KMS-11 (cell line): ENCODE data around the gene MRPL38.

Source experiments
- H2AFZ ChIP-seq: fragments of 200-600 bp; sonication (generic); 2 replicates; pipeline ENCODE4 v1.6.1; 2016; ENCODE audit warnings: antibody characterized with exemption, mixed run types, low read depth
- H3K27ac ChIP-seq: fragments of 200-600 bp; sonication (generic); 2 replicates; pipeline ENCODE4 v1.6.1; 2016; ENCODE audit warnings: mild to moderate bottlenecking, mixed run types
- H3K27me3 ChIP-seq: fragments of 200-600 bp; sonication (generic); 2 replicates; pipeline ENCODE4 v1.6.1; 2017; ENCODE audit warnings: mild to moderate bottlenecking, low read depth, mixed run types, moderate library complexity; ENCODE audit not compliant: insufficient read depth
- H3K36me3 ChIP-seq: fragments of 200-600 bp; sonication (generic); 2 replicates; pipeline ENCODE4 v1.6.1; 2017; ENCODE audit warnings: mild to moderate bottlenecking, mixed run types; ENCODE audit not compliant: insufficient read depth
- H3K4me1 ChIP-seq: fragments of 200-600 bp; sonication (generic); 2 replicates; pipeline ENCODE4 v1.6.1; 2016; ENCODE audit warnings: mild to moderate bottlenecking, low read depth, mixed run types; ENCODE audit not compliant: poor library complexity, severe bottlenecking
- H3K4me2 ChIP-seq: fragments of 200-600 bp; sonication (generic); 2 replicates; pipeline ENCODE4 v1.7.0; 2016; ENCODE audit warnings: mild to moderate bottlenecking, mixed run types
- H3K4me3 ChIP-seq: fragments of 200-600 bp; sonication (generic); IDR thresholded peaks from 2 replicates; pipeline ENCODE4 v1.6.1; 2017; ENCODE audit warnings: low read depth, low read length, mixed read lengths; ENCODE audit not compliant: insufficient read depth
- H3K79me2 ChIP-seq: fragments of 200-600 bp; sonication (generic); 2 replicates; pipeline ENCODE4 v1.6.1; 2016; ENCODE audit warnings: low read depth, mixed run types; ENCODE audit not compliant: insufficient read depth
- H3K9ac ChIP-seq: fragments of 200-600 bp; sonication (generic); 2 replicates; pipeline ENCODE4 v1.6.1; 2016; ENCODE audit warnings: mild to moderate bottlenecking, mixed run types
- H4K20me1 ChIP-seq: fragments of 200-600 bp; sonication (generic); 2 replicates; pipeline ENCODE4 v1.6.1; 2016; ENCODE audit warnings: mild to moderate bottlenecking, mixed run types; ENCODE audit not compliant: insufficient read depth
- CTCF ChIP-seq: fragments of 200-600 bp; sonication (generic); conservative IDR thresholded peaks from 2 replicates; pipeline ENCODE4 v1.6.1; 2017; ENCODE audit warnings: low read depth, mild to moderate bottlenecking, antibody characterized with exemption, low read length, moderate library complexity, mixed read lengths

MRPL38 gene

GRCh38 chr17:75898791-75899190, 5.9 kb downstream of the MRPL38 start:
- H3K27me3 ChIP-seq, result no peaks in the 10 kb centered on the region
- H3K27ac ChIP-seq, result no peak overlapping the region
- no peak overlapping the region for H3K4me2 ChIP-seq
- no peak overlapping the region for H2AFZ ChIP-seq
- peaks cover 33% of the 10 kb centered on the region for H3K79me2 ChIP-seq
- no peak overlapping the region for H3K4me3 ChIP-seq
- H3K9ac ChIP-seq, result no peak overlapping the region
- no peak for TF ChIP-seq CTCF
- peaks cover 38% of the 10 kb centered on the region for H3K4me1 ChIP-seq
- peaks cover 7% of the 10 kb centered on the region; the same call in 1 of the 2 replicates for H3K36me3 ChIP-seq
- no peaks in the 10 kb centered on the region for H4K20me1 ChIP-seq

DNA sequence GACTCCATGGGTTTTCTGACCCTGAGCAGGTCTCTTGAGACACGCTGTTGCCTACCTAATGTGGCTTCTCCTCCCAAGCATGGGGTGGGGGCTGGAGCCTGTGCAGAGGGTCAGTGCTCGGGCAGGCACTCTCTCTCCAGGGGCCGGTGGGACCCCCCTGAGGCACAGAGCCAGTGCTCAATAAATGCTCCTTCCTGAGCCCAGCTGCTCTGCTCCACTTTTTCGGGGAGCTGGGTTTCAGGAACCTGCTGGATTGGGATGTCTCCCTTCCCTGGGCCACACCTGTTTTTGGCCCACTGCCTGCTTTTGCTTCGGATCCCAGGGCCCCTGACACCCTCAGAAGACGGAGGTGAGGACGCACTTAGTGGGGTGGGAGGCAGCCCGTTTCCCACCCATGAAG, 6.6 kb downstream of the MRPL38 start:
- Histone ChIP-seq H3K4me1 (peaks cover 32% of the 10 kb centered on the region), H3K9ac (no peak overlapping the region), H3K36me3 (peaks cover 7% of the 10 kb centered on the region; the same call in 1 of the 2 replicates), H4K20me1 (no peaks in the 10 kb centered on the region), H3K79me2 (peaks cover 30% of the 10 kb centered on the region), H3K27ac (no peak overlapping the region), H3K4me3 (no peak overlapping the region), H3K4me2 (no peak overlapping the region), H3K27me3 (no peaks in the 10 kb centered on the region), H2AFZ (no peak overlapping the region)
- no peak for TF ChIP-seq CTCF

GRCh38 chr17:75897160-75898019, 7.3 kb downstream of the MRPL38 start:
- no peak overlapping the region for H3K27ac ChIP-seq
- no peaks in the 10 kb centered on the region for H4K20me1 ChIP-seq
- no peak overlapping the region for H3K4me3 ChIP-seq
- no peak for TF ChIP-seq CTCF
- peaks cover 7% of the 10 kb centered on the region; the same call in 1 of the 2 replicates for H3K36me3 ChIP-seq
- no peak overlapping the region for H2AFZ ChIP-seq
- H3K27me3 ChIP-seq, result no peaks in the 10 kb centered on the region
- peak overlapping the region; percentile 41; the same call in 1 of the 2 replicates for H3K4me2 ChIP-seq
- peak overlapping the region; percentile 93; the same call in 1 of the 2 replicates for H3K9ac ChIP-seq
- peaks cover 28% of the 10 kb centered on the region for H3K79me2 ChIP-seq
- peaks cover 26% of the 10 kb centered on the region for H3K4me1 ChIP-seq

GRCh38 chr17:75896415-75897159, 8.1 kb downstream of the MRPL38 start, which contains the start of gene TRIM65:
Gene TRIM65, minus strand, starts transcription at chr17:75896951. Its CDS starts 14 bp downstream, at chr17:75896937.
- Histone ChIP-seq H4K20me1 (no peaks in the 10 kb centered on the region), H3K9ac (peak within 1 kb of the TSS; percentile 93), H3K27ac (peak within 1 kb of the TSS; percentile 82), H3K4me2 (peak within 1 kb of the TSS; percentile 86), H3K27me3 (no peaks in the 10 kb centered on the region), H3K36me3 (peaks cover 2% of the 10 kb centered on the region; the same call in 1 of the 2 replicates), H2AFZ (peak within 1 kb of the TSS; percentile 67), H3K4me1 (peaks cover 26% of the 10 kb centered on the region), H3K79me2 (peaks cover 28% of the 10 kb centered on the region), H3K4me3 (peak within 1 kb of the TSS; percentile 72)
- no peak for TF ChIP-seq CTCF
